ENCODE results near the gene FAM163A. TPM values are rescaled to one million over a fixed set of nuclear protein-coding genes. Genes with fewer than 3 reads are reported as not detected.

The FAM163A gene
- total and polyA plus RNA-seq, 7 donors: 0.04 to 0.52 (median 0.08) TPM; not detected in 2

DNA sequence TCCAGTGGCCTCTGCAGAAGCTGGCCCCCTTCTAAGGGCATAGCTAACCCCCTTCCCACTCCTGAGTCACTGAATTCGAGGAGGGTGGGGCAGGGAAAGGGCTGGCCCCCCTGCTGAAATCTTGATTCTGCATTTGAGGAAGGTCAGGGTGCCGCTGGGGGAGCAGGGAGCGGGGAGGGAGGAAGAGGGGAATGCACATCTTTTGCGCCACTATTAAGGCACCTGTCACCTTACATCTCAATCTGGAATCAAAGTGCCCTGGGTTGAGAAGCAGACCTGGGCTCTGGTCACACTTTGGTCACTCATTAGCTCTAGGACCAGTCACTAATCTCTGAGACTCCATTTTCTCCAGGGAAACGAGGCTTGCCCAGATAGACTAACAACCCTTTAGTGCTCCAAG, 72.5 kb downstream of the FAM163A start:
- Histone ChIP-seq H3K27me3 (ENCODE audit: insufficient read depth in 3 of 3, low read length in 2 of 3) (peaks cover 0 to 13% (median 4%) of the 10 kb centered on the region in 3 donors), H3K36me3 (ENCODE audit: insufficient read depth in 1 of 2, low read depth in 1 of 2) (no peaks in the 10 kb centered on the region), H3K27ac (peak overlapping the region; percentile 7), H3K4me1 (peaks cover 7% of the 10 kb centered on the region), H3K4me3 (peak overlapping the region; percentile 61), H3K9me3 (no peaks in the 10 kb centered on the region)
- DNase-seq (no peak), ATAC-seq (no peak)
- 42 to 53% (median 50%) methylated on average over 5 of the region's 5 CpGs for WGBS, 3 donors
- TF ChIP-seq, protein P1, sequence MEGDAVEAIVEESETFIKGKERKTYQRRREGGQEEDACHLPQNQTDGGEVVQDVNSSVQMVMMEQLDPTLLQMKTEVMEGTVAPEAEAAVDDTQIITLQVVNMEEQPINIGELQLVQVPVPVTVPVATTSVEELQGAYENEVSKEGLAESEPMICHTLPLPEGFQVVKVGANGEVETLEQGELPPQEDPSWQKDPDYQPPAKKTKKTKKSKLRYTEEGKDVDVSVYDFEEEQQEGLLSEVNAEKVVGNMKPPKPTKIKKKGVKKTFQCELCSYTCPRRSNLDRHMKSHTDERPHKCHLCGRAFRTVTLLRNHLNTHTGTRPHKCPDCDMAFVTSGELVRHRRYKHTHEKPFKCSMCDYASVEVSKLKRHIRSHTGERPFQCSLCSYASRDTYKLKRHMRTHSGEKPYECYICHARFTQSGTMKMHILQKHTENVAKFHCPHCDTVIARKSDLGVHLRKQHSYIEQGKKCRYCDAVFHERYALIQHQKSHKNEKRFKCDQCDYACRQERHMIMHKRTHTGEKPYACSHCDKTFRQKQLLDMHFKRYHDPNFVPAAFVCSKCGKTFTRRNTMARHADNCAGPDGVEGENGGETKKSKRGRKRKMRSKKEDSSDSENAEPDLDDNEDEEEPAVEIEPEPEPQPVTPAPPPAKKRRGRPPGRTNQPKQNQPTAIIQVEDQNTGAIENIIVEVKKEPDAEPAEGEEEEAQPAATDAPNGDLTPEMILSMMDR (IDR thresholded peaks at IDR 0.05): no peak
- intact Hi-C loops (cut with DNase I): no loop called here

- intact Hi-C loops (cut with DNase I): no loop called here
Observed at GRCh38 chr1:179816196-179816960, 73.3 kb downstream of the FAM163A start.

GRCh38 chr1:179817056-179817455, 74.0 kb downstream of the FAM163A start:
- peak overlapping the region; percentile 9 for H3K27ac ChIP-seq
- no peaks in the 10 kb centered on the region for H3K9me3 ChIP-seq

More at GRCh38 chr1:179816196-179816960, 73.3 kb downstream of the FAM163A start:
- Histone ChIP-seq H3K27me3 (ENCODE audit: insufficient read depth in 3 of 3, low read length in 2 of 3) (peaks cover 0 to 13% (median 4%) of the 10 kb centered on the region in 3 donors), H3K4me1 (peaks cover 7% of the 10 kb centered on the region), H3K4me3 (no peak overlapping the region), H3K9me3 (no peaks in the 10 kb centered on the region), H3K36me3 (ENCODE audit: insufficient read depth in 1 of 2, low read depth in 1 of 2) (no peaks in the 10 kb centered on the region), H3K27ac (peak overlapping the region; percentile 9)
- DNase-seq (peak; percentile 63 to 76), ATAC-seq (peak in 1 of 4 donors; percentile 19)
- WGBS, 3 donors: 54 to 59% (median 58%) methylated on average over 17 of the region's 17 CpGs
- TF ChIP-seq, protein P1 (IDR thresholded peaks at IDR 0.05): no peak

GRCh38 chr1:179817789-179818188, 74.7 kb downstream of the FAM163A start:
- 24 to 50% (median 33%) methylated on average over 7 to 8 of the region's 8 CpGs for WGBS, 3 donors
- Histone ChIP-seq H3K27me3 (ENCODE audit: insufficient read depth in 3 of 3, low read length in 2 of 3) (peaks cover 0 to 4% (median 2%) of the 10 kb centered on the region in 3 donors), H3K27ac (no peak overlapping the region), H3K4me1 (peaks cover 7% of the 10 kb centered on the region), H3K4me3 (no peak overlapping the region), H3K9me3 (no peaks in the 10 kb centered on the region), H3K36me3 (ENCODE audit: insufficient read depth in 1 of 2, low read depth in 1 of 2) (no peaks in the 10 kb centered on the region)
- ATAC-seq: peak; percentile 28 to 52 (median 48)
- intact Hi-C loops (cut with DNase I): no loop called here
- DNase-seq: peak; percentile 80 to 89
- TF ChIP-seq, protein P1 (IDR thresholded peaks at IDR 0.05): no peak

More at GRCh38 chr1:179817056-179817455, 74.0 kb downstream of the FAM163A start:
- Histone ChIP-seq H3K4me3 (no peak overlapping the region), H3K4me1 (peaks cover 7% of the 10 kb centered on the region), H3K36me3 (ENCODE audit: insufficient read depth in 1 of 2, low read depth in 1 of 2) (no peaks in the 10 kb centered on the region), H3K27me3 (ENCODE audit: insufficient read depth in 3 of 3, low read length in 2 of 3) (peaks cover 0 to 10% (median 4%) of the 10 kb centered on the region in 3 donors)
- no peak for DNase-seq
- intact Hi-C loops (cut with DNase I): no loop called here
- 89 to 91% (median 90%) methylated on average over 8 of the region's 8 CpGs for WGBS, 3 donors
- ATAC-seq: no peak
- TF ChIP-seq, protein P1 (IDR thresholded peaks at IDR 0.05): no peak
